Uterus (tissue), 2 donors: ENCODE data around the gene ACSS3.

ENCODE experiments used
- POLR2A ChIP-seq, 2 donors: fragments of 450-650 bp; IDR thresholded peaks; one replicate each; pipeline ENCODE4 v1.6.1; 2016; ENCODE audit warnings: antibody characterized with exemption in 2 of 2, mild to moderate bottlenecking in 1 of 2, moderate library complexity in 1 of 2
- TF ChIP-seq, protein P1 (sequence below), 4 experiments: fragments of 200-600 bp in 2 of 4; fragments of 450-650 bp in 2 of 4; sonication (generic) in 2 of 4; IDR thresholded peaks; one replicate each; pipeline ENCODE4 v1.5.1; 2016 to 2019; ENCODE audit warnings: antibody characterized with exemption in 4 of 4, mild to moderate bottlenecking in 2 of 4, moderate library complexity in 1 of 4

DNA sequence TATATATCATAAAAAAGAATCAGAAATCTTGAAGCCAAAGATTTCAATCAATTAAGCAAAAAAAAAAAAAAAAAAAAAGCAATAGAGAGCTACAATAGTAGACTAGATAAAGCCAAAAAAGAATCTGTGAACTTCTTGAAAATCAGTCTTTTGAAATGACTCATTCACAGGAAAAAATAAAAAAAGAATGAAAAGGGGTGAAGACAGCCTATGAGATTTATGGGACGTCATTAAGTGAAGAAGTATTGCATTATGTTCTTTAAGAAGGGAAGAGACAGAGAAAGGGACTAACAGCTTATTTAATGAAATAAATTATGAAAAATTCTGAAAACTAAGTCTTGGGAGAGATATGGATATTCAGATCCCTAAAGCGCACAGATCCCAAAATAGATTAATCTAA is 103.8 kb downstream of the ACSS3 start:
- TF ChIP-seq, protein P1, sequence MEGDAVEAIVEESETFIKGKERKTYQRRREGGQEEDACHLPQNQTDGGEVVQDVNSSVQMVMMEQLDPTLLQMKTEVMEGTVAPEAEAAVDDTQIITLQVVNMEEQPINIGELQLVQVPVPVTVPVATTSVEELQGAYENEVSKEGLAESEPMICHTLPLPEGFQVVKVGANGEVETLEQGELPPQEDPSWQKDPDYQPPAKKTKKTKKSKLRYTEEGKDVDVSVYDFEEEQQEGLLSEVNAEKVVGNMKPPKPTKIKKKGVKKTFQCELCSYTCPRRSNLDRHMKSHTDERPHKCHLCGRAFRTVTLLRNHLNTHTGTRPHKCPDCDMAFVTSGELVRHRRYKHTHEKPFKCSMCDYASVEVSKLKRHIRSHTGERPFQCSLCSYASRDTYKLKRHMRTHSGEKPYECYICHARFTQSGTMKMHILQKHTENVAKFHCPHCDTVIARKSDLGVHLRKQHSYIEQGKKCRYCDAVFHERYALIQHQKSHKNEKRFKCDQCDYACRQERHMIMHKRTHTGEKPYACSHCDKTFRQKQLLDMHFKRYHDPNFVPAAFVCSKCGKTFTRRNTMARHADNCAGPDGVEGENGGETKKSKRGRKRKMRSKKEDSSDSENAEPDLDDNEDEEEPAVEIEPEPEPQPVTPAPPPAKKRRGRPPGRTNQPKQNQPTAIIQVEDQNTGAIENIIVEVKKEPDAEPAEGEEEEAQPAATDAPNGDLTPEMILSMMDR (IDR thresholded peaks at IDR 0.05) = no peak
- no peak for TF ChIP-seq POLR2A (IDR thresholded peaks at IDR 0.05)
